Measurements from ENCODE around the gene COPA.
A peak's percentile ranks its signal among the peaks of the same experiment; 100 is the strongest.
"Not testable (repeated sequence)": the region's sequence is repeated elsewhere in the genome, so short reads cannot be mapped to it uniquely, and the experiment has no call there.

COPA gene

DNA sequence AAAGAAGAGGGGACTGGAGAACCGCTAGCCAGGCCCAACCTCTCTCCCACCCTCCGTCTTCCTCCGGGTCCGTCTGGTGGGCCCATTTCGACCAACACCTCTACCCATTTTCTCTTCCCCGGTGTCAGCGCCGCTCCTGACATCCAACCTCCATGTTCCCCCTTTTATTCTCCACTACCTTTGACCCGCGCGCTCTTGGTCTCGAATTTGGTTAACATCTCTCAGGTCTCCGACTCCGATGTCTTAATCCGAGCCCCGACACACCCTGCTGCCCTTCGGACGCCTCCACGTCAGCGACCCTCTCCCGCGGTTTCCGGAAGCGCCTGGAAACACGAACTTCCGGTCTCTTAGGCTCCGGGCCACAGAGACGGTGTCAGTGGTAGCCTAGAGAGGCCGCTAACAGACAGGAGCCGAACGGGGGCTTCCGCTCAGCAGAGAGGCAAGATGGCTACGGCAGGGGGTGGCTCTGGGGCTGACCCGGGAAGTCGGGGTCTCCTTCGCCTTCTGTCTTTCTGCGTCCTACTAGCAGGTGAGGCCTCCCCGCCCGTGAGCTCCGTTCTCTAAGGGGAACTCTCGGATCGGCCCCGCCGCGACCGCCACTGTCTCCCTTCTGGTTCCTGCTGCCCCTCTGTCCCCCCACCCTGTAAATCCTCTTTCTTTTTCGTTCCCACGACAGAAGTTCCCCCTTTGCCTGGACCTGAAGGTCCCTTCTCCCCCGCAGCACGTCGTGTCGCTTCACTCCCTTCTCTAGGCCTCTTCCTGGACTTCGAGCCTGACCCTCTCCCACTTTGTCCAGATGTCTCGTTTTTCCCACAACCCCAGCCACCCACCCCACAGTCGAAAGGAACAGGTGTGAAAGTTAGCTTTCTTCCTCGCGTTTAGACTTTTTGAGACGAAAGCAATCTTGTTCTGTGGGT lies at the start of gene COPA, which contains the start of gene NCSTN:
COPA (minus strand) TSS at position 298 of the 917 bp plus-strand sequence; CDS start at position 218, 80 bp downstream.
NCSTN (plus strand) TSS at position 431 of the 917 bp plus-strand sequence; CDS start at position 445, 14 bp downstream.
- in situ Hi-C loops (cut with HindIII; ENCODE audit: low sequenced_read_pairs): no loop called here

DNA sequence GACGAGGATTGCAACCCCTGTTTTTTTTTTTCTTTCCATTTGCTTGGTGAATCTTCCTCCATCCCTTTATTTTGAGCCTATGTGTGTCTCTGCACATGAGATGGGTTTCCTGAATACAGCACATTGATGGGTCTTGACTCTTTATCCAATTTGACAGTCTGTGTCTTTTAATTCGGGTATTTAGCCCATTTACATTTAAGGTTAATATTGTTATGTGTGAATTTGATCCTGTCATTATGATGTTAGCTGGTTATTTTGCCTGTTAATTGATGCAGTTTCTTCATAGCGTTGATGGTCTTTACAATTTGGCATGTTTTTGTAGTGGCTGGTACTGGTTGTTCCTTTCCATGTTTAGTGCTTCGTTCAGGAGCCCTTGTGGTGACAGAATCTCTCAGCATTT lies 45.4 kb upstream of the COPA start:
- in situ Hi-C loops (cut with HindIII; ENCODE audit: low sequenced_read_pairs); DNase-seq (ENCODE audit: low read depth); H3K4me3 ChIP-seq (ENCODE audit: low read depth, low read length): not testable (repeated sequence)

More for the DNA sequence above, at the start of gene COPA, which contains the start of gene NCSTN:
- peak within 1 kb of the TSS; percentile 74 for H3K4me3 ChIP-seq (ENCODE audit: low read depth, low read length)
- DNase-seq (ENCODE audit: low read depth): peak; percentile 94
- TF ChIP-seq, protein P1, sequence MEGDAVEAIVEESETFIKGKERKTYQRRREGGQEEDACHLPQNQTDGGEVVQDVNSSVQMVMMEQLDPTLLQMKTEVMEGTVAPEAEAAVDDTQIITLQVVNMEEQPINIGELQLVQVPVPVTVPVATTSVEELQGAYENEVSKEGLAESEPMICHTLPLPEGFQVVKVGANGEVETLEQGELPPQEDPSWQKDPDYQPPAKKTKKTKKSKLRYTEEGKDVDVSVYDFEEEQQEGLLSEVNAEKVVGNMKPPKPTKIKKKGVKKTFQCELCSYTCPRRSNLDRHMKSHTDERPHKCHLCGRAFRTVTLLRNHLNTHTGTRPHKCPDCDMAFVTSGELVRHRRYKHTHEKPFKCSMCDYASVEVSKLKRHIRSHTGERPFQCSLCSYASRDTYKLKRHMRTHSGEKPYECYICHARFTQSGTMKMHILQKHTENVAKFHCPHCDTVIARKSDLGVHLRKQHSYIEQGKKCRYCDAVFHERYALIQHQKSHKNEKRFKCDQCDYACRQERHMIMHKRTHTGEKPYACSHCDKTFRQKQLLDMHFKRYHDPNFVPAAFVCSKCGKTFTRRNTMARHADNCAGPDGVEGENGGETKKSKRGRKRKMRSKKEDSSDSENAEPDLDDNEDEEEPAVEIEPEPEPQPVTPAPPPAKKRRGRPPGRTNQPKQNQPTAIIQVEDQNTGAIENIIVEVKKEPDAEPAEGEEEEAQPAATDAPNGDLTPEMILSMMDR (IDR thresholded peaks at IDR 0.05; ENCODE audit: low read depth, low read length, missing control alignments): no peak

DNA sequence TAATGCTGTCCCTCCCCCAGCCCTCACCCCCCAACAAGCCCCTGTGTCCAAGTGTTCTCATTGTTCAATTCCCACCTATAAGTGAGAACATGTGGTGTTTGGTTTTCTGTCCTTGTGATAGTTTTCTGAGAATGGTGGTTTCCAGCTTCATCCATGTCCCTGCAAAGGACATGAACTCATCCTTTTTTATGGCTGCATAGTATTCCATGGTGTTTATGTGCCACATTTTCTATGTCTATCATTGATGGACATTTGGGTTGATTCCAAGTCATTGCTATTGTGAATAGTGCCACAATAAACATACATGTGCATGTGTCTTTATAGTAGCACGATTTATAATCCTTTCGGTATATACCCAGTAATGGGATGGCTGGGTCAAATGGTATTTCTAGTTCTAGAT lies 41.8 kb upstream of the COPA start:
- in situ Hi-C loops (cut with HindIII; ENCODE audit: low sequenced_read_pairs); H3K4me3 ChIP-seq (ENCODE audit: low read depth, low read length); DNase-seq (ENCODE audit: low read depth): not testable (repeated sequence)

DNA sequence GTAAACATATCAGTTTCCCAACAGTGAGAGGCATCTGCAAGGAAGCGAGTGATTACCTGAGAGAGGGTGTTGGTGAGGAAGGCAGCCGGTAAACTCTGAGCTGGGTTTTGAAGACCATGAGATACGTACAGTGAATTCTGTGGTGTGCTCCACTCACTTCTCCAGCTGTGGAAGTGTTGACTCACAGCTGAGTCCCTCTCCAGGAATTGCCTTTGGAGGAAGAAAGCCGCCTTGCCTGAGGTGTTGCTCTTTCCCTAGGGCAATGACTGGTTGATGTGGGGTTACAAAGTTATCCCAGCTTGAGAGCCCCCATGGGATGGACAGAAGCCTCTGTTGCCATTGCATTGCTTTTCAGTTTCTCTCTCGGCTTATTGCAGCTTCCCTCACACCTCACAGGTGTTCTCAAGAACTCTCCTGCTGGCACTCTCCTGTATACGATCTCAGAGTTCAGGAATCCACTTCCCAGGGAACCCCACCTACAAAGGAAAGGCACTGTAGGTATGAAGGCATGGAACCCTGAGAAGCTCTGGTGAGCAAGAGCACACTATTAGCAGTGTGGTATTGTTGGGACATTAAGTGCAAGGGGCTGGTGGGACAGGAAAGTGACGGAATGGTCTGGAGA lies 34.6 kb upstream of the COPA start:
- TF ChIP-seq, protein P1 (IDR thresholded peaks at IDR 0.05; ENCODE audit: low read depth, low read length, missing control alignments): no peak
- H3K4me3 ChIP-seq (ENCODE audit: low read depth, low read length): no peak overlapping the region
- in situ Hi-C loops (cut with HindIII; ENCODE audit: low sequenced_read_pairs): no loop called here
- no peak for DNase-seq (ENCODE audit: low read depth)

DNA sequence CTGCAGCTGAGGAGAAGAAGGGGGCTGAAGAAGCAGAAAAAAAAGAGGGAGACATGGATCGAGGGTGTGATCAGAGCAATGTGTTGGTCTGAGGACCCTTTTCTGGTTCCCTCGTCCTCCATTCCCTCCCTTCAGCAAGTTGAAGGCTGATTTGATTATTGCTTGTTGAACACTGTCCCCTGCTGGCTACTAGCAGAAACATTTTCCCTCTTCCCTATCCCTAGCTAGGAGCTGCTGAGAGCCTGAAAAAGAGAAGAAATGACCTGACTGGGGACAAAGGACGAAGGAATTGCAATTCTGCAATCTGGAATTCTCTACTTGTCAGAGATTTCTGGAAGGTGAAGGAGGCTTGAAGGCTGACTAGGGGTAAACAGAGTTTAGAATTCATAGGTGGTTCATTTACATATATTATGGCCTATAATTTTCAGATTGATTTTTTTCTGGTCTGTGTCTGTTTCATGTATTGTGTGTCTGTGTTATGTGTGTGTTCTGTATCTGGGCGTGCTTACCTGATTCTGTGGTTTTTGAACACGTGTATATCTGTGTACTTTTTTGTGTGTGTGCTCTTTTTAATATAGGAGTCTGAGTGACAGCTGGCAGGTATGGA lies 33.6 kb upstream of the COPA start:
- in situ Hi-C loops (cut with HindIII; ENCODE audit: low sequenced_read_pairs): no loop called here
- no peak overlapping the region for H3K4me3 ChIP-seq (ENCODE audit: low read depth, low read length)
- DNase-seq (ENCODE audit: low read depth): peak; percentile 45
- TF ChIP-seq, protein P1 (IDR thresholded peaks at IDR 0.05; ENCODE audit: low read depth, low read length, missing control alignments): peak; percentile 98

DNA sequence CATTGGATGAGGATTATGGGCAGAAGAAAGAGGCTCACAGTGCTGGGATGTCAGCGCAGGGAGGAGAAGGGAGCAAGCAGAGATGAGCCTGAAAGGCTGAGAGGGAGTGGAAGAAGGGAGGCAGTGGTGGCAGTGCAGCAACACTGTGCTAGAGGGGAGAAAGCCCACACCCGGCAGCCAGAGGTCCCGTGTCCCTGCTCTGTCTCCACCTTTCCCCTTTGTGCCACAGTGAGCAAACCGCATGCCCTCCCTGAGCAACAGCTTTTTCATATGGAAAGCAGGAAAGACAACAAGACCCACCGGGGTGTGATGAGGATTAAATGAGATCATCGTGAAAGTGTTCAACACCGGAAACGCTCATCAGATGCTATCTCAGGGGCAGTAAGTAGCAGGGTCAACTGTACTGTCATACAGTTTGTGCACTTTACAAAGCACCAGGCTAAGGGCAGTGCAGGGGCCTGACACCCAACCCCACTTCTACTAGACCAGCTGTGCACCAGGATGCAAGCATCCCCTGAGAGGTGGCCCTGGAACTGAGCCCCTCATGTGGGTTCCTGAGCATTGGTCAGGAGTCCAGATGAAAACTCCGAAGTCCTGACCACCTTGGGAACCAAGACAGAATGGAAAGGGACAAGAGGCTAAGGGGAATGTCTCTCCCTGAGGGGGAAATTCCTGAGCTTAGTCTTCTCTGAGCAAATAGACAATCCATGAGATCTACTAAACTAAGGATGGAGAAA lies 32.9 kb upstream of the COPA start:
- no peak for DNase-seq (ENCODE audit: low read depth)
- TF ChIP-seq, protein P1 (IDR thresholded peaks at IDR 0.05; ENCODE audit: low read depth, low read length, missing control alignments): no peak
- in situ Hi-C loops (cut with HindIII; ENCODE audit: low sequenced_read_pairs): no loop called here
- no peak overlapping the region for H3K4me3 ChIP-seq (ENCODE audit: low read depth, low read length)

Measured in astrocyte of the cerebellum (primary cell).